PC-3 (cell line): ENCODE data around the gene CKAP4. TPM values are rescaled to one million over a fixed set of nuclear protein-coding genes. Genes with fewer than 3 reads are reported as not detected.

Experiments
- ATAC-seq: fragments of 200-7000 bp; cut with Tn5 transposase; 2 replicates; pipeline ENCODE4 v1.9.1; 2020; ENCODE audit warnings: mild to moderate bottlenecking, moderate library complexity
- BruUV-seq: library from RNA; stranded (reverse); fragments of 400-500 nt; replicated peaks from 2 replicates; lab custom pipeline; 2021; lab: Mats Ljungman, UMichigan
- CTCF ChIA-PET: fragments of 300-600 bp; sonication (Branson Sonifier 250); formaldehyde crosslinking; loops from one replicate; lab custom pipeline; 2022; ENCODE audit warnings: antibody characterized with exemption; lab: Charles Lee
- POLR2A ChIA-PET: fragments of 300-600 bp; sonication (Branson Sonifier 250); formaldehyde crosslinking; loops from one replicate; lab custom pipeline; 2022; ENCODE audit warnings: antibody characterized with exemption; ENCODE audit not compliant: unreplicated experiment; lab: Charles Lee
- DNase-seq: peaks from one replicate; pipeline ENCODE4 v3.0.0-alpha.2; 2015
- H2AFZ ChIP-seq: fragments of 300-600 bp; sonication (generic); 2 replicates; pipeline ENCODE4 v1.6.0; 2016; ENCODE audit warnings: antibody characterized with exemption, low read length
- H3F3A ChIP-seq: fragments of 300-600 bp; sonication (generic); one replicate; pipeline ENCODE4 v1.6.0; 2017; ENCODE audit warnings: antibody characterized with exemption, low read length, control low read depth, mild to moderate bottlenecking; ENCODE audit not compliant: unreplicated experiment
- H3K27ac ChIP-seq: fragments of 300-600 bp; sonication (generic); 2 replicates; pipeline ENCODE4 v1.5.1; 2016; ENCODE audit warnings: mild to moderate bottlenecking, low read length
- H3K27me3 ChIP-seq: fragments of 300-600 bp; sonication (generic); 2 replicates; pipeline ENCODE4 v1.6.1; 2016; ENCODE audit warnings: low read length, mixed read lengths
- H3K36me3 ChIP-seq: fragments of 300-600 bp; sonication (generic); 2 replicates; pipeline ENCODE4 v1.6.1; 2016; ENCODE audit warnings: low read depth, mixed run types, low read length, mixed read lengths
- H3K4me1 ChIP-seq: fragments of 300-600 bp; sonication (generic); 2 replicates; pipeline ENCODE4 v1.5.1; 2016; ENCODE audit warnings: low read length; ENCODE audit not compliant: insufficient read depth
- H3K4me2 ChIP-seq: fragments of 300-600 bp; sonication (generic); 2 replicates; pipeline ENCODE4 v1.6.0; 2016; ENCODE audit warnings: low read length
- H3K4me3 ChIP-seq: fragments of 300-600 bp; sonication (generic); 2 replicates; pipeline ENCODE4 v1.5.1; 2016; ENCODE audit warnings: mild to moderate bottlenecking, low read length, mixed read lengths
- H3K79me2 ChIP-seq: fragments of 300-600 bp; sonication (generic); 2 replicates; pipeline ENCODE4 v1.6.1; 2017; ENCODE audit warnings: low read length, mixed read lengths
- H3K9ac ChIP-seq: fragments of 300-600 bp; sonication (generic); 2 replicates; pipeline ENCODE4 v1.6.0; 2016; ENCODE audit warnings: mild to moderate bottlenecking, low read length
- H3K9me2 ChIP-seq: fragments of 300-600 bp; sonication (generic); replicated peaks from 2 replicates; pipeline ENCODE4 v1.6.1; 2016; ENCODE audit warnings: mixed run types, low read length, mixed read lengths
- H3K9me3 ChIP-seq: fragments of 300-600 bp; sonication (generic); 2 replicates; pipeline ENCODE4 v1.6.1; 2016; ENCODE audit warnings: low read length, mixed read lengths
- H4K20me1 ChIP-seq: fragments of 300-600 bp; sonication (generic); 2 replicates; pipeline ENCODE4 v1.6.1; 2016; ENCODE audit warnings: low read length, mixed read lengths
- CTCF ChIP-seq: fragments of 300-600 bp; sonication (generic); conservative IDR thresholded peaks from 2 replicates; pipeline ENCODE4 v1.5.1; 2017; ENCODE audit warnings: antibody characterized with exemption, low read depth, mild to moderate bottlenecking, low read length
- EZH2 ChIP-seq: fragments of 300-600 bp; sonication (generic); IDR thresholded peaks from one replicate; pipeline ENCODE4 v1.6.1; 2017; ENCODE audit warnings: antibody characterized with exemption, mild to moderate bottlenecking, low read length; ENCODE audit not compliant: unreplicated experiment
- EZH2phosphoT487 ChIP-seq: fragments of 300-600 bp; sonication (generic); IDR thresholded peaks from 2 replicates; pipeline ENCODE4 v1.6.1; 2018; ENCODE audit warnings: mild to moderate bottlenecking, antibody characterized with exemption, low read length, borderline replicate concordance
- intact Hi-C: fragments of 100-400 bp; cut with micrococcal nuclease; formaldehyde crosslinking; loops from 2 replicates; pipeline ENCODE4 v1.9.0; 2023
- total RNA-seq: library from RNA; depleted of rRNA; stranded (reverse); fragments of >200 nt; gene quantifications from 2 replicates; pipeline ENCODE4 v1.2.3, GENCODE V29; 2014

The CKAP4 gene
- total RNA-seq, 1 experiment from 2014 or later = 76.3 TPM

- no TSS peak for BruUV-seq
Measured at GRCh38 chr12:106197906-106198623, 49.8 kb downstream of the CKAP4 start.

GRCh38 chr12:106195621-106196027, 52.2 kb downstream of the CKAP4 start:
- intact Hi-C loops = no loop called here
- Histone ChIP-seq H3K9ac (no peak overlapping the region), H3K4me1 (no peaks in the 10 kb centered on the region), H3K27ac (no peak overlapping the region), H3K27me3 (peaks cover 16% of the 10 kb centered on the region; the same call in 1 of the 2 replicates), H2AFZ (no peak overlapping the region), H3K36me3 (no peaks in the 10 kb centered on the region), H3K9me2 (no peaks in the 10 kb centered on the region), H3K4me2 (no peak overlapping the region), H3K4me3 (no peak overlapping the region), H3F3A (no peaks in the 10 kb centered on the region), H4K20me1 (no peaks in the 10 kb centered on the region), H3K79me2 (no peaks in the 10 kb centered on the region), H3K9me3 (no peaks in the 10 kb centered on the region)
- POLR2A ChIA-PET = no interaction called here
- no peak for ATAC-seq
- BruUV-seq = no TSS peak
- TF ChIP-seq CTCF (no peak), EZH2 (no peak), EZH2phosphoT487 (no peak)
- no peak for DNase-seq
- CTCF ChIA-PET = no interaction called here

More at GRCh38 chr12:106197906-106198623, 49.8 kb downstream of the CKAP4 start:
- ChIA-PET CTCF (no interaction called here), POLR2A (no interaction called here)
- intact Hi-C loops = no loop called here
- DNase-seq (no peak), ATAC-seq (no peak)
- TF ChIP-seq EZH2phosphoT487 (no peak), CTCF (no peak), EZH2 (no peak)
- Histone ChIP-seq H3K36me3 (no peaks in the 10 kb centered on the region), H3K9me3 (no peaks in the 10 kb centered on the region), H2AFZ (no peak overlapping the region), H3K27ac (no peak overlapping the region), H3K4me2 (no peak overlapping the region), H3K9me2 (no peaks in the 10 kb centered on the region), H3K9ac (no peak overlapping the region), H3K4me1 (no peaks in the 10 kb centered on the region), H3F3A (no peaks in the 10 kb centered on the region), H3K27me3 (peaks cover 16% of the 10 kb centered on the region; the same call in 1 of the 2 replicates), H3K4me3 (no peak overlapping the region), H4K20me1 (no peaks in the 10 kb centered on the region), H3K79me2 (no peaks in the 10 kb centered on the region)

- Histone ChIP-seq H3K9ac (no peak overlapping the region), H3K4me2 (no peak overlapping the region), H3K9me3 (no peaks in the 10 kb centered on the region), H3K27me3 (peaks cover 16% of the 10 kb centered on the region; the same call in 1 of the 2 replicates), H4K20me1 (no peaks in the 10 kb centered on the region), H3K79me2 (no peaks in the 10 kb centered on the region), H3K4me1 (no peaks in the 10 kb centered on the region), H3K4me3 (no peak overlapping the region), H3F3A (no peaks in the 10 kb centered on the region), H3K27ac (no peak overlapping the region), H3K9me2 (no peaks in the 10 kb centered on the region), H3K36me3 (no peaks in the 10 kb centered on the region), H2AFZ (no peak overlapping the region)
- BruUV-seq = no TSS peak
- CTCF ChIA-PET = no interaction called here
- POLR2A ChIA-PET = interaction anchor here (0.5 kb wide), 1 partner anchor 842 kb away, joined by 3 read pairs; no protein-coding TSS in a partner anchor
- TF ChIP-seq EZH2 (no peak), CTCF (no peak), EZH2phosphoT487 (no peak)
- DNase-seq (no peak), ATAC-seq (no peak)
- intact Hi-C loops = no loop called here
Measured at GRCh38 chr12:106194351-106194750, 53.5 kb downstream of the CKAP4 start.
